ENCODE data around the gene TUT1. TPM values are rescaled to one million over a fixed set of nuclear protein-coding genes. Genes with fewer than 3 reads are reported as not detected.
"Not testable (repeated sequence)": the region's sequence is repeated elsewhere in the genome, so short reads cannot be mapped to it uniquely, and the experiment has no call there.

TUT1 gene
- total RNA-seq, 4 donors from 2014 or later, result 13.7 to 20.0 (median 16.1) TPM

DNA sequence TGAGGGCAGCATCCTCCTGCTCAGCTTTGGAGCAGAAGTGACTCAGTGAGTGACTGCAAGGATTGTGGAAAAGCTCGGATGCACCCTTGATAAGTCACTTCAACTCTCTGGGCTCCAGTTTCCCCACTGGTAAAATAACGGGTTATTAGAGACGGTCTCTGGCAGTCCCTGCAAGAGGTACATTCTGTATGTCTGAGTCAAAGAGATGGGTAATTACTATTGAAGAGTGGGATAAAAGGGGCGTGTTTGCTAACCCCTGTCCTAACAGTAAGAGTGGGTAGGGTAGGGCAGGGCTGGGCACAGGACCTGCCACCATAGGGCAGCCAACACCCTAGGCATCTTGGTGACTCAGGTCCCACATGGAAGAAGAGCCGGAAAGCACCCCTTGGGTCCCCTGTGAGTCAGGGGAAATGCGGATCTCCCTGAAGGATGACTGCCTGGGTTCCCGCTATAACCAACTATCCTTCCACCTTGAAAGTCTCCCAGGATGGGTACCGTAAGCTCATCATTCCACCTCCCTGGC, 37.4 kb downstream of the TUT1 start:
- peaks cover 74 to 88% of the 10 kb centered on the region in 2 donors for H3K4me1 ChIP-seq
- WGBS, 2 donors, result 68 to 72% methylated on average over 8 of the region's 8 CpGs

GRCh38 chr11:62553080-62553838, 38.1 kb downstream of the TUT1 start:
- Histone ChIP-seq H3K4me1 (peaks cover 74 to 95% of the 10 kb centered on the region in 2 donors), H3K4me3 (replicated peaks in 1 of 3) (no peak overlapping the region), H3K9me3 (no peaks in the 10 kb centered on the region), H3K27ac (peak overlapping the region; percentile 83 to 96 (median 91)), H3K27me3 (no peaks in the 10 kb centered on the region), H3K36me3 (peaks cover 0 to under 1% of the 10 kb centered on the region in 2 donors)
- WGBS, 2 donors, result 5 to 7% methylated on average over 14 to 15 of the region's 15 CpGs
- DNase-seq, result peak; percentile 94 to 95
- TF ChIP-seq, protein P1, sequence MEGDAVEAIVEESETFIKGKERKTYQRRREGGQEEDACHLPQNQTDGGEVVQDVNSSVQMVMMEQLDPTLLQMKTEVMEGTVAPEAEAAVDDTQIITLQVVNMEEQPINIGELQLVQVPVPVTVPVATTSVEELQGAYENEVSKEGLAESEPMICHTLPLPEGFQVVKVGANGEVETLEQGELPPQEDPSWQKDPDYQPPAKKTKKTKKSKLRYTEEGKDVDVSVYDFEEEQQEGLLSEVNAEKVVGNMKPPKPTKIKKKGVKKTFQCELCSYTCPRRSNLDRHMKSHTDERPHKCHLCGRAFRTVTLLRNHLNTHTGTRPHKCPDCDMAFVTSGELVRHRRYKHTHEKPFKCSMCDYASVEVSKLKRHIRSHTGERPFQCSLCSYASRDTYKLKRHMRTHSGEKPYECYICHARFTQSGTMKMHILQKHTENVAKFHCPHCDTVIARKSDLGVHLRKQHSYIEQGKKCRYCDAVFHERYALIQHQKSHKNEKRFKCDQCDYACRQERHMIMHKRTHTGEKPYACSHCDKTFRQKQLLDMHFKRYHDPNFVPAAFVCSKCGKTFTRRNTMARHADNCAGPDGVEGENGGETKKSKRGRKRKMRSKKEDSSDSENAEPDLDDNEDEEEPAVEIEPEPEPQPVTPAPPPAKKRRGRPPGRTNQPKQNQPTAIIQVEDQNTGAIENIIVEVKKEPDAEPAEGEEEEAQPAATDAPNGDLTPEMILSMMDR (IDR thresholded peaks at IDR 0.05), result no peak
- peak in 1 of 2 donors; percentile 74 for TF ChIP-seq POLR2A (IDR thresholded peaks at IDR 0.05)
- intact Hi-C loops (cut with DNase I), result no loop called here

More for the DNA sequence above, 37.4 kb downstream of the TUT1 start:
- Histone ChIP-seq H3K36me3 (peaks cover 3 to 7% of the 10 kb centered on the region in 2 donors), H3K9me3 (no peaks in the 10 kb centered on the region), H3K27me3 (no peaks in the 10 kb centered on the region), H3K27ac (peak overlapping the region; percentile 83 to 96 (median 91)), H3K4me3 (replicated peaks in 1 of 3) (no peak overlapping the region)
- intact Hi-C loops (cut with DNase I), result no loop called here
- TF ChIP-seq, protein P1 (IDR thresholded peaks at IDR 0.05), result no peak
- no peak for TF ChIP-seq POLR2A (IDR thresholded peaks at IDR 0.05)
- DNase-seq, result no peak

GRCh38 chr11:62552485-62553079, 38.7 kb downstream of the TUT1 start:
- TF ChIP-seq, protein P1 (IDR thresholded peaks at IDR 0.05), result no peak
- TF ChIP-seq POLR2A (IDR thresholded peaks at IDR 0.05), result no peak
- H3K4me3 ChIP-seq (replicated peaks in 1 of 3), result no peak overlapping the region
- peaks cover 77 to 100% of the 10 kb centered on the region in 2 donors for H3K4me1 ChIP-seq
- H3K27me3 ChIP-seq, result no peaks in the 10 kb centered on the region
- WGBS, 2 donors, result 42 to 52% methylated on average over 4 of the region's 4 CpGs
- peak overlapping the region; percentile 83 to 96 (median 91) for H3K27ac ChIP-seq
- H3K9me3 ChIP-seq, result no peaks in the 10 kb centered on the region
- H3K36me3 ChIP-seq, result no peaks in the 10 kb centered on the region
- intact Hi-C loops (cut with DNase I), result no loop called here
- no peak for DNase-seq

- H3K36me3 ChIP-seq; intact Hi-C loops (cut with DNase I); H3K27me3 ChIP-seq; H3K9me3 ChIP-seq; H3K4me3 ChIP-seq (replicated peaks in 1 of 3): not testable (repeated sequence)
- 60 to 69% methylated on average over 2 of the region's 2 CpGs for WGBS, 2 donors
- Histone ChIP-seq H3K4me1 (peaks cover 65 to 85% of the 10 kb centered on the region in 2 donors), H3K27ac (peak overlapping the region in 1 of 3 donors; percentile 99)
- peak in 1 of 2 donors; percentile 34 for DNase-seq
These were observed 40.8 kb downstream of the TUT1 start for GRCh38 chr11:62550478-62550877.

DNA sequence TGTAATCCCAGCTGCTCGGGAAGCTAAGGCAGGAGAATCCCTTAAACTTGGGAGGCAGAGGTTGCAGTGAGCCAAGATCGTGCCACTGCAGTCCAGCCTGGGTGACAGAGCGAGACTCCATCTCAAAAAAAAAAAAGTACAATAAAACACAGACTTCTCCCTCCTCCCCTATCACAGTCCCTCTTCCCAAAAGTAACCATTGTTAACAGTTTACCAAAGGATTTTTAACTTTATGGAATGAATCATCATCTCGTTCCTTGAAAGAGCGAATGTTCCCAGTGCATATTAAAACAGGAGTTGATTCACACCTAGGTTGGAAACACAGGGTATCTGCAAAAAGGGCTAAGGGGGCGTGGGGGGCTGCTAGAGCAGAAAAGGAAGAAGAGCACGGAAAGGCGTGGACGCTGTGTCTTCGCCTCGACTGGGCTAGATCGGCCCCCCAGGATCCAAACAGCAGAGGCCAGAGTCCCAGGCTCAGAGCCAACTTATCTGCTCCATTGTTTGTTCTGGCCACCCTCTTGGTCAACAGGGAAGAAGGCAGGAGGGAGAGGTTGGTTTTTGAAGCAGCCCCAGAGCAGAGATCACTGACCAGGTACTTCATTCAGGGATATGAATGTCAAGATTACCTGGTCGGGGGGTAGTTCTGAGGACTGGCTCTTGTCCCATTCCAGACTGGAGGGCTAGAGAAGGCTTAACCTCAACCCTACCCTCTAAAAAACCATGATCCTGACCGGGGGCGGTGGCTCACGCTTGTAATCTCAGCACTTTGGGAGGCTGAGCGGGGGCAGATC, 42.6 kb downstream of the TUT1 start:
- DNase-seq, result peak; percentile 77 to 79
- H3K36me3 ChIP-seq, result no peaks in the 10 kb centered on the region
- H3K27me3 ChIP-seq, result no peaks in the 10 kb centered on the region
- peaks cover 49 to 75% of the 10 kb centered on the region in 2 donors for H3K4me1 ChIP-seq
- TF ChIP-seq POLR2A (IDR thresholded peaks at IDR 0.05), result no peak
- TF ChIP-seq, protein P1 (IDR thresholded peaks at IDR 0.05), result no peak
- WGBS, 2 donors, result 41 to 42% methylated on average over 17 of the region's 17 CpGs
- H3K4me3 ChIP-seq (replicated peaks in 1 of 3), result no peak overlapping the region
- intact Hi-C loops (cut with DNase I), result no loop called here
- H3K9me3 ChIP-seq, result no peaks in the 10 kb centered on the region
- peak overlapping the region; percentile 47 to 99 (median 53) for H3K27ac ChIP-seq

All from thyroid gland (tissue), 4 donors.